GM12872 (cell line): ENCODE data around the gene RAB43.

Experiments used
- TF ChIP-seq, protein P1 (sequence below): IDR thresholded peaks from 3 replicates; pipeline ENCODE4 v1.5.1; 2011; ENCODE audit warnings: low read depth, mild to moderate bottlenecking, low read length, moderate library complexity; ENCODE audit not compliant: insufficient read depth

The RAB43 gene

DNA sequence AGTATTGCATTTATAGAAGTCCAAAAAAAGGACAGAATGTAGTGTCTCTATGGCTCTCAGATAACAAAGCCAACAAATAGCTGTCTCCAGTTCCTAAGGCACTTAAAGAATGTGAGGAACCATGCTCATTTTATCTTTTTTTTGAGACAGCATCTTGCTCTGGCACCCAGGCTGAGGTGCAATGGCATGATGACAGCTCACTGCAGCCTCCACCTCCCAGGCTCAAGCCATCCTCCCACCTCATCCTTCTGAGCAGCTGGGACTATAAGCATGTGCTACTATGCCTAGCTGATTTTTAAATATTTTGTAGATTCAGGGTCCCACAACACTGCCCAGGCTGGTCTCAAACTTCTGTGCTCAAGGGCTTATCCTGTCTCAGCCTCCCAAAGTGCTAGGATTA lies 23.2 kb upstream of the RAB43 start:
- TF ChIP-seq, protein P1, sequence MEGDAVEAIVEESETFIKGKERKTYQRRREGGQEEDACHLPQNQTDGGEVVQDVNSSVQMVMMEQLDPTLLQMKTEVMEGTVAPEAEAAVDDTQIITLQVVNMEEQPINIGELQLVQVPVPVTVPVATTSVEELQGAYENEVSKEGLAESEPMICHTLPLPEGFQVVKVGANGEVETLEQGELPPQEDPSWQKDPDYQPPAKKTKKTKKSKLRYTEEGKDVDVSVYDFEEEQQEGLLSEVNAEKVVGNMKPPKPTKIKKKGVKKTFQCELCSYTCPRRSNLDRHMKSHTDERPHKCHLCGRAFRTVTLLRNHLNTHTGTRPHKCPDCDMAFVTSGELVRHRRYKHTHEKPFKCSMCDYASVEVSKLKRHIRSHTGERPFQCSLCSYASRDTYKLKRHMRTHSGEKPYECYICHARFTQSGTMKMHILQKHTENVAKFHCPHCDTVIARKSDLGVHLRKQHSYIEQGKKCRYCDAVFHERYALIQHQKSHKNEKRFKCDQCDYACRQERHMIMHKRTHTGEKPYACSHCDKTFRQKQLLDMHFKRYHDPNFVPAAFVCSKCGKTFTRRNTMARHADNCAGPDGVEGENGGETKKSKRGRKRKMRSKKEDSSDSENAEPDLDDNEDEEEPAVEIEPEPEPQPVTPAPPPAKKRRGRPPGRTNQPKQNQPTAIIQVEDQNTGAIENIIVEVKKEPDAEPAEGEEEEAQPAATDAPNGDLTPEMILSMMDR = no peak

DNA sequence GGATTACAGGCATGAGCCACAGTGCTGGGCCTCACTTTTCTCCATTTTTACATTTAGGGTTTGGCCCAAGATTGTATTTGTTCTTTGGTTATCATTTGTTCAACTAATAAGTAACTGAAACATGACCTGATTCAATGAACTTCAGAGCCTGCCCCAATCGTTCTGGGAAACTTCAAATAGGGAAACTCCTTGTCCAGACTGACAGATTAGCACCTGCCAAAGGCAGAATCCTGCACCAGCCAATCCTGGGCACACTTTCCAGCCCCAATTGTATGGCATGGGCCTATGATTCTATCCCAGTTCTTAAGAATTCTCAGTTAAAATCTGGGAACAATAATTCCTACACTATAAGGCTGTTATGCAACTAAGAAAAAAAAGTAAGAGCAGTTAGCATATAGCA lies 18.3 kb upstream of the RAB43 start:
- TF ChIP-seq, protein P1 = no peak

DNA sequence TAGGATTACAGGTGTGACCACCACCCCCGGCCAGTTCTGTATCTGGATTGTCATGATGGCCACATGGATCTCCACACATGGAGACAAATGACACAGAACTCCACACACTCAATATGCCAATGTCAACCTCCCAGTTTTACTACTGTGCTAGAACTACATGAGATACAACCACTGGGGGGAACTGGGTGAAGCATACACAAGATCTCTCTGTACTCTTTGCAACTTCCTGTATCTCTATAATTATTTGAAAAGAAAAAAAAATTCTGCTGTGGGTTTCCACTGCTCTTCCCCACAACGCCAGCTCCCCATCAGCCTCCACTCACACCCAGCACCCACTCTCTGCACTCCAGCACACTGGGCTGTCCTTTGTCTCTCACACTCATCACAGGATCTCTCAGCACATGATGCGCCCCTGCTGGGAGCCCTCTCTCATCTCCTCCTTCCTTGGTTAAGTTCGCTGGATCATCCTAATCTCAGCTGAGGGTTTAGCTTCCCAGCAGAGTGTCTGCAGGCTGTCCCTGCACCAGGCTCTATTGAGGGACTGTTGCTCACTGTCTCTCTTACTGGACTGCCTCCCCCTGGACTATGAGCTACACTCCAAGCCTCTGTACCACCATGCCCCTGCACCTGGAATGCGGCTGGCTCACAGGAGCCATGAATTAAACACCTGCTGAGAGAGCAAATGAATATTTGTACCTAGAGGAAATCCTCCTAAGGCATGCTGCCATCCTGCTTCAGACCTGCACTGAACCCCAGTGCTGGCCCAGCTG lies 10.7 kb upstream of the RAB43 start:
- TF ChIP-seq, protein P1 = no peak

DNA sequence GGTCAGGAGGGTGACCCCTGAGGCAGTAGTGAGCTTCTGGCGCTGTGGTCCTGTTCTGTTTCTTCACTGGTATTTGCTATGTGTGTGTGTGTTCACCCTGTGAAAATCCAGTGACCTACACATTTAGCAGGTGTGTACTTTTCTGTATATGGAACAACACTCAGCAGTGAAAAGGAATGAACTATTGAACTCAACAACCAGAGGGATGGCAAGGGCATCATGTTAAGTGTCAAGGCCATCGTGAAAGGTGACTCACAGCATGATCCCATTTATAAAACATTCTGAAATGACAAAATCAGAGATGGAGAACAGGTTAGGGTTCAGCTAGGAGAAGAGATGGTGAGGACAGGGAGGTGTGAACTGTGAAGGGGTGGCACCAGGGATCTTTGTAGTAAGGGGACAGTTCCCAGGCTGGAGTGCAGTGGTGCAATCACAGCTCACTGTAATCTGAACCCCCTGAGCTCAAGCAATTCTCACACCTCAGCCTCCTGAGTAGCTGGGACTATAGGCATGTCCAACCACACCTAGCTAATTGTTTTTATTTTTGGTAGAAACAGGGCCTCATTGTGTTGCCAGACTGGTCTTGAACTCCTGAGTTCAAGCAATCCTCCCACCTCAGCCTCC lies 10.0 kb upstream of the RAB43 start:
- TF ChIP-seq, protein P1 = no peak

DNA sequence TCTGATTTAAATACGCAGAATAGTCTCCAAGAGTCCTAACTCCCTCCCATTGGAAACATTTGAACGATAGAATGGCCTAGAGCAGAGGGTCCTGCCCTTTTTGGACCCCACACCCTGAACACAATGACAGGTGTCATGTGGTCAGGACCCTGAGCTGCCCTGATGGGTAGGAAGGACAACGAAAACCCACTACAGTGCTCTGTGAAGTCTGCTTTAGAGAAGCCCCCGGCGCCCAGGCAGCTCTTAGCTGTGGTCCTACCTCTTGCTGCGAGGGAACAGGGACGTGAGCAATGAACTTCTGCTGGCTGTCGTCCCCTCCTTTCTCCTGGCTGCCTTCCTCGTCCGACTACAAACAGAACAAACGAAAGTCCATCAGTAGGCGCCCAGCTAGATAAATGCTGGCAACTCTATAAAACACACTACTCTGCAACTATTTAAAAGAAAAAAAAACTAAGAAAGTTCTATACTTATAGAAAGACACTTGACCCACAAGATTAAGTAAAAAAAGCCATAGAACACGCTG lies 8.7 kb upstream of the RAB43 start:
- TF ChIP-seq, protein P1 = no peak

DNA sequence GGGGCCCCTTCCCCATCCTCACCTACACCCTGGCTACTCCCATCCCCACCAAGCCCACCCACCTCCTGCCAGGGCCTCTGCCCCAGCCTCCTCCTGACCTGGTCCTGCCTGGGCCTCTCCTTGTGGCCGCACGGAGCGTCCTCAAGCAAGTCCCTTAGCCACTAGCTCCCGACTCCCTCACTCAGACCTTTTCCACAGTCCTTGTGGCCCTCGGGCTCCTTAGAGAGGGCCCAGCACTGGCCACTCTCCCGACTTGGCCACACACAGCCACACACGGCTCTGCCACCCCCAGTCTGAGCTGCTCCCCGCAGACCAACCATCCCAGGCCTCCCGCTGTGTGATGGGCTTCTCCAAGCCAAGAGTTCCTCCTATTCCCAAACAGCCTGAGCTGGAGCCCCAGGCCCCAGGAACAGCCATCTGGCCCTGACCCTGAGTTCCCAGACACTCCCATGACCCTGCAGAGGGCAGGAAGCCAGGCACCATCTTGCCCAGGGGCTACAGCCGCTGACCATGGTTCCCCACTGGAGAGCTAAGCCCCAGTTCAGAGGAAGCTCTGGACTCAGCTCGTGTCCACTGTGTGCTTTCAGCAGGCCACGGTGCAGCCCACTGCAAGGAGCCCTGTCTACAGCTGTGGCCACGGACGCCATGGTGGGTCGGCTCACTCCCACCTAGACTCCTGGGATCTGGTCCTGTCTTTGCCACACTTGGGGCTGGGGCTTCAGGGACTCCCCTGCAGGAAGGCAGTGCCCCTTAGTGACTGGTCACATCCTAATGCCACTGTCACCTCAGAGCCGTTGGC lies 7.0 kb upstream of the RAB43 start:
- TF ChIP-seq, protein P1 = no peak

DNA sequence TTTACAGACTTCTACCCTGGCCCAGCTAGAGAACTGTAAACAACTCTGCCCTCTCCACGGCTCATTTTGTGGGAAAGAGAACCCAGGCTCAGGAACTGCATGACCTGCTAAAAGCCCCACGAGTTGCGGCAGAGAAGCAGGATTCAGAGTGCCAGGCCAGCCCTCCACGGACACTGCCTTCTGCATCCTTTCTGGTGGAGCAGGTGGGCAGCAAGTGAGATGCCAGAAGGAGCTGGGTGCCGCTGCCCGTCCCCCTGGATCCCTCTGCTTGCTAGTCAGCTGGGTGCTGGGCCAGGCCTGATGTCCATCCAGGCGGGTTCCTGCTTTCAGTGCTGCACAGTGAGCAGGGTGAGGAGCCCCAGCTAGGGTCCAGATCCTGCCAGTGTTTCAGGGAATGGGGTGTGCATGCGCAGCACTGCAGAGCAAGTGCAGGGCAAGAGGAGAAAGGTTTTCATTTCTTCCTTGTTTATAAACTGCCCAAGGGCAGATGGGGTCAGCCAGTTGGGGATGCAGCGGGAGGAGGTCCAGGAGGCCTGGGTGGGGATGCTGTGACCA lies 5.2 kb upstream of the RAB43 start:
- TF ChIP-seq, protein P1 = no peak
